HG03175 (cell line): ENCODE measurements around the gene PTTG1IP.

ENCODE experiments used
- ATAC-seq: cut with Tn5 transposase; IDR thresholded peaks from one replicate; pipeline ENCODE4 v1.9.1; 2021; ENCODE audit warnings: mild to moderate bottlenecking, moderate library complexity; ENCODE audit not compliant: unreplicated experiment

PTTG1IP gene

GRCh38 chr21:44869781-44870747, 3.4 kb downstream of the PTTG1IP start:
- ATAC-seq: no peak

DNA sequence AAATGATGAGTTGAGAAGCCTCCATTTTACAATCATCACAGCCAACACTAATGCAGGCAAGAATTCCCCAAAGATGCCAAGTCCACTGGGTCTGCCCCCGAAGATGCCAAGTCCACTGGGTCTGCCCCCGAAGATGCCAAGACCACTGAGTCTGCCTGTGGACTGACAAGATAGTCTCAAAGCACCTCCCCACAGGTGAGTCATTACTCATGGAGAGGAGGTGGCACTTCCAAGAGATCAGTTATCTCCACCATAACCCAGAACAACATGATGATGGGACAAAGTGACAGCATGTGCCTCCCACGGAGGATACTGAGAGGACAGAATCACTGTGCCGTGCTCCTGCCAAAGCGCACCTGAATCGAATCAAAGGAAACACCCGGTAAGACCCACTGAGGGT, 4.8 kb downstream of the PTTG1IP start:
- ATAC-seq: no peak

- ATAC-seq: no peak
These were observed 5.3 kb downstream of the PTTG1IP start for GRCh38 chr21:44867999-44868700.

GRCh38 chr21:44867464-44867863, 6.0 kb downstream of the PTTG1IP start:
- ATAC-seq: no peak

GRCh38 chr21:44866780-44867179, 6.7 kb downstream of the PTTG1IP start:
- ATAC-seq: no peak

- no peak for ATAC-seq
These were observed 7.8 kb downstream of the PTTG1IP start for GRCh38 chr21:44865561-44866280.

DNA sequence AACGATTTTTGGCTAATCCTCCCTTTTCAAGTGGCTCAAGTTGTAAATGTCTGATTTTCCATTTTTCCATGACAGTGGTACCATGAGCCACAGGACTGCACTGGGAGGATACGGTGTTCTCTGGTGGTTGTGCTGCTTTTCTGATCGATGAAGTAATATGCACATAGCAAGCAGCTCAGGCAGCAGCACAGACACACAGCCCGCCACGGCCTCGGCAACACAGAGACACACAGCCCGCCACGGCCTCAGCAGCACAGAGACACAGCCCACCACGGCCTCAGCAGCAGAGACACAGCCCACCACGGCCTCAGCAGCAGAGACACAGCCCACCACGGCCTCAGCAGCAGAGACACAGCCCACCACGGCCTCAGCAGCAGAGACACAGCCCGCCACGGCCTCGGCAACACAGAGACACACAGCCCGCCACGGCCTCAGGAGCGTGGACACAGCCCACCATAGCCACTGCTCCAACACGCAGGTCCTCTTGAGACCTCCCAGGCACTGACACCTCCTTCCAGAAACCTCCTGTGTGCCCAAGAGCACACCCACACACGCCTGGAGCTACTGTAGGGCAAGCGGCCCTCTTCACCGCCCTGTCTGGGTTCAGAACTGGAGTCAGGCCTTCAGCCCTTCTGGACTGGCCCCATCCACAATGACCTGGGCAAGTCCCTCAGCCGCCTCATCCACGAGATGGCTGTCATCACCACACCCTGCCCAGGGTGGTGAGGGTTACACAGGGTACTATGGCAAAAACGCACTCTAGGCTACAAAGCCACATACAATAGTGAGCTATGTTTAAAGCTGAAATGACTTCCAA, 10.4 kb downstream of the PTTG1IP start:
- no peak for ATAC-seq

GRCh38 chr21:44858791-44859190, 14.7 kb downstream of the PTTG1IP start:
- no peak for ATAC-seq

GRCh38 chr21:44858291-44858690, 15.2 kb downstream of the PTTG1IP start:
- ATAC-seq: no peak

GRCh38 chr21:44857127-44857892, 16.2 kb downstream of the PTTG1IP start:
- ATAC-seq: no peak

DNA sequence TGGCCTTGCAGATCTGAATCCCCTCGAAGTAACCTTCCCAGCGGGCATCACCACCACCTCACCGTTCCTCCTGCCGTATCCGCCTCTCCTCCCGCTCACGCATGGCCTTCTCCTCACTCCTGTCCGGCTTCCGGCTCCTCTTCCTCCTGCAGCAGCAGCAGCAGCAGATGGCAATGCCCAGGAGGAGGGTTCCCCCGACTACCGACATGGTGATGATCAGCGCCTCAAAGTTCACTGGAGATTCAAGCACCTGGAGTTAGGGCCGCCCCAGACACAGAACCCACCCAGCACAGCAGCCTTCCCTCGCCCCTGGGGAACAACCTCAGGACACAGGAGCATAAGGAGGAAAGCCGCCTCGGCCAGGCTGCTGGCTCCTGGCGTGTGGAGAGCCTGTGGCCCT, 17.4 kb downstream of the PTTG1IP start:
- ATAC-seq: no peak

- no peak for ATAC-seq
These were observed 17.9 kb downstream of the PTTG1IP start for GRCh38 chr21:44855572-44855971.

DNA sequence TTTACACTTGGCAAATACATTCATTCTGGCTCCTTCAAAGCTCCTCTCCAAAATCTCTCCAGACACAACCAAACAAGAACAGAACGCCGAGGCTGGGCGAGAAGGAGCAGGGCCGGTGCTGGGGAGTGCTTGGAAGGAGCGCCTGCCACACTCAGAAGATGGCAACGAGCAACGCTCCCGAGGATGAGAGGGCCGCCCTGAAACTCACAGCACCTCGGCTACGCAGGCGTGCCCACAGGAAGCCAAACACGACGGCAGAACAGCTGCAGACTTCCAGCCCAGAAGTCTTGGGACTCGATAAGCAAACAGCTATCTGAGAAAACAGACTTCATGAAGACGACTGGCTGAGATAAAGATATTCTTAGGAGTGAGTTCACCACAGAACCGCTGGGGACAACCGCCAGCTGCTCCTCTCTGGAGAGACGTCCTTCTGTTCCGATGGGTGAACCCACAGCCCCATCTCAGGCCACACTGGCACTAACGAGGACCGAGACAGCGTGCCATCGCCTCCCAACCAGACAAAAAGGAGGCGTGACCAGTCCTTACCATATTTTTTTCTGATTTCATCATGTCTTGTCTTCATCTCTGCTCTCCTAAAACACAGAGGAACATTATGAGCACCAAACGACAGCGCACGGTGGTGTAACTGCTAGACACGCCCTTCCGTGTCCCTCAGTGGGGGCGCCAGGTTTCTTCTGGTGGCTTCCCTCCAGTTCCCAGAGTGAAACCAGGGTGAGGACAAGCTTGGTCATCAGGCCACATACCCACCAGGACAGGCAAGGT, 18.6 kb downstream of the PTTG1IP start:
- ATAC-seq: no peak

DNA sequence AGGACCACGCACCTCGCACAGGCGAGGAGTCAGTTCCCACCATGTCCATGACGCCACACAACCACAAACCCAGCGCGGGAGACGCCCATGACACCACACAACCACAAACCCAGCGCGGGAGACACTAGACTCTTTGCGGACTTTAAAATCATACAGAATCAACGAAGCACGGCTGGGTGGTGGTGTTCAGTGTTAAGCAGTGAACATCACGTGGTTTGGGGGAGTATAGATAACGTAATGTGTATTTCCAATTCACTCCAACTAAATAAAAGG, 19.2 kb downstream of the PTTG1IP start:
- no peak for ATAC-seq

DNA sequence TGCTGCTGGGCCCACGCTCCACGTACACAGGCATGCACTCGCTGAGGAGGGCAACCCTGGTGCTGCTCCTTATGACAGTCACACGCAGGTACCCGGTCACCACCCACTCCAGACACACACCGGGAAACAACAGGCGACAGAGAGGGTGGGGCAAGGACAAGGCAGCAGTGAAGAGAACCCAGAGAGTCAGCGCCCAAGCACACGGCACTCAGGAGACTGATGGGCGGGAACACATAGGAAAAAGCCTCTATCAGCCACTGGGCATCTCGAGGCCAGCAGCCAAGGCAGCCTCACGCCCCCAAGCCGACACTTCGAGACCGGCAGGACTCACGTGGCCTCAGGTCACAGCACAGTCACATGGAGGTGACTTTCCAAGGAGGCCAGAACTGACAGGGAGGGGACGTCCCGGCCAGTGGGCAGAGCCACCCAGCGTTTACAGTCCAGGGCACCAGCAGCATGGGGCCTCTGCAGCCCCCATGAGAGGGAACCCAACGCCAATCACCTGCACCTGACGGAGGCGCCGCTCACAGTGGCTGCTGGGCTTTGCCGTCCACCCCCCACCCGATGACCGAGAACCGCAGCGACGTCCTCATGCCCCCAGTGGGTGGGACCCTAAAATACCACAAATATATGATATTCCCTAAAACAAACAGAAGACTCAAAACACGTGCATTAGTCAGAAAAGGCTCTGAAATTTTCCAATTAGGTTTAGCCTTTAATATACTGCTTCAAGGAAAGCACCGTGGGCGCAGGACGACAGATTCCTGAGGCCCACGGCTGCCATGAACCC, 19.7 kb downstream of the PTTG1IP start:
- no peak for ATAC-seq

DNA sequence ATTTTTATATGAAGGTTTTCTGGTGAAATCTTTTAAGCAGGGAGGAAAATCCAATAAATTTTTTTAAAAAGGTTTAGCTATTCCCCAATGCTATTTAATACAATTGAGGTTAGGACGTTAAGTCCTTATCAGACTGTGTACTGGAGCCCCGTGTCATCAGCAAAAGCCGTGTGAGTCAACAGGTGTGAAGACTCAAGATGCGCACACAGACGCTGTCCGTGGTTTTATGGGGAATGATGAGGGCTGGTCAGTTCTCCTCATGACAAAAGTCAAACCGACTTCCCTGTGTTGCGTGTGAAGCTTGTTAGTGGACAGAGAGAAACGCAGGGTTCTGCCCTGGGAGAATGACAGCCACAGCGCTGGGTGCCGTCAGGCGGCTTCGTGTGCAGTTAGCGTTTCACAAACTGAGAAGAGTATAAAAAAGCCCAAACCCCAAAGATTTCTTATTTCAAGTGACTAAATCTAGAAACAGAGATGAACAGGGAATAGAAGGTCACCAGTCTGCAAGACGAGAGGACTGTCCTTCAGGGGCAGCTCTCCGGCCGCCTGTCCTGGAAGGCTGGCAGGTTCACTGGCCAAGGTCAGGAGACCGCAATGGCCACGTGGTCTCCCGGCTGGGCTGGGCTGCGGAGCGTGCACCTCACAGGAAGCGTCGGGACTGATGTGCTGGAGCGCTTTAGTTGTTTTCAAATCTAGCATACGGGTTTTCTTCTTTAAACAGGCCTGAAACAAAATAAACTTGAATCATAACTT, 22.4 kb downstream of the PTTG1IP start:
- no peak for ATAC-seq

DNA sequence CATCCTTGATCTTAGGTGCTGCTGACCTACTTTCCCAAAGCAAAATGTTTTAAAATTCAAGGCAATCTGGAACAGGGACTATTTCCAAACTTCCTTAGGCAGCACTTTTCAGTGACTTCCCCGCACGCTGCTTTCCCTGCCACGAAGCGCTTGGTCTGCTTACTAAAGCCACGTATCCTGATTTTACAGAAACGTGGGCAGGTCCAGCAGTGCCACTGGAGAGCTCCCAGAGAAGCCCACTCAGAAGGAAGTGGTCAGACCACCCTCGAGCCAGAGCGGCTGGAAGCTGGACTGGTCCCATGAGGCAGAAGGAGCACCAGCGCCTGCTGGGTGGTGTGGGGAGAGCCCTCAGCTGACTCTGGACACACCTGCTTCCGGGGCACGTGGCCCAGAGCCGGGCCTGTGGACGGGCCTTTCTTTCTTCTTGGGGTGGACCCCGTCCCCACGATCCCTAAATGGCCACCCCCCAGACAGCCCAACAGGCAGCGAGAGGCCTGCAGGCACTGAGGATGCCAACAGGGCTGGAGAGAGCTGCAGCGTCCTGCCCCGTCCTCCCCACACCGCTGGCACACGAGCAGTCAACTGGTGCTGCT, 23.2 kb downstream of the PTTG1IP start:
- no peak for ATAC-seq
